Measurements from ENCODE around the gene AARS2.

GRCh38 chr6:44339763-44340625, 26.8 kb upstream of the AARS2 start:
- no peak for TF ChIP-seq CTCF (IDR thresholded peaks at IDR 0.05; ENCODE audit: low read depth, low read length)
- no peak for TF ChIP-seq POLR2A (IDR thresholded peaks at IDR 0.05; ENCODE audit: extremely low read depth, insufficient read length)
- TF ChIP-seq MYC (IDR thresholded peaks at IDR 0.05; ENCODE audit: low read depth, low read length) = no peak
